Tibial nerve (tissue), 4 donors: ENCODE measurements around the gene WRAP73. TPM values are rescaled to one million over a fixed set of nuclear protein-coding genes. Genes with fewer than 3 reads are reported as not detected.
A peak's percentile ranks its signal among the peaks of the same experiment; 100 is the strongest.
"Not testable (repeated sequence)": the region's sequence is repeated elsewhere in the genome, so short reads cannot be mapped to it uniquely, and the experiment has no call there.

Source experiments
- DNase-seq, 2 donors: peaks; one replicate each; pipeline ENCODE4 v3.0.0-alpha.2; 2019; ENCODE audit warnings: low spot score in 2 of 2
- H3K27ac ChIP-seq, 4 donors: fragments of 200-600 bp; sonication (generic) in 3 of 4; one replicate each; pipeline ENCODE4 v1.5.1; 2017 to 2019; ENCODE audit warnings: mild to moderate bottlenecking in 1 of 4
- H3K27me3 ChIP-seq, 2 donors: fragments of 200-600 bp; sonication (generic) in 1 of 2; one replicate each; pipeline versions ENCODE4 v1.5.1 to v1.6.0; 2017 to 2019
- H3K36me3 ChIP-seq, 3 donors: fragments of 200-600 bp; sonication (generic); one replicate each; pipeline ENCODE4 v1.5.1; 2018 to 2019
- H3K4me1 ChIP-seq, 4 donors: fragments of 200-600 bp; sonication (generic) in 3 of 4; one replicate each; pipeline ENCODE4 v1.5.1; 2017 to 2019
- H3K4me3 ChIP-seq, 4 donors: fragments of 200-600 bp; sonication (generic) in 3 of 4; one replicate each; pipeline ENCODE4 v1.5.1; 2017 to 2019; ENCODE audit warnings: mild to moderate bottlenecking in 1 of 4, moderate library complexity in 1 of 4
- H3K9me3 ChIP-seq, 4 donors: fragments of 200-600 bp; sonication (generic) in 3 of 4; one replicate each; pipeline ENCODE4 v1.5.1; 2017 to 2019
- CTCF ChIP-seq, 5 experiments: fragments of 200-600 bp in 3 of 5; fragments of 450-650 bp in 2 of 5; sonication (generic) in 3 of 5; IDR thresholded peaks; one replicate each; pipeline ENCODE4 v1.5.1; 2016 to 2019; ENCODE audit warnings: antibody characterized with exemption in 5 of 5, mild to moderate bottlenecking in 3 of 5, moderate library complexity in 2 of 5
- EP300 ChIP-seq, 2 donors: sonication (generic); formaldehyde crosslinking; IDR thresholded peaks; one replicate each; pipeline ENCODE4 v1.6.1; 2017; ENCODE audit warnings: antibody characterized with exemption in 2 of 2, mild to moderate bottlenecking in 1 of 2
- POLR2A ChIP-seq, 2 donors: fragments of 450-650 bp; IDR thresholded peaks; one replicate each; pipeline ENCODE4 v1.6.1; 2017; ENCODE audit warnings: antibody characterized with exemption in 2 of 2, mild to moderate bottlenecking in 2 of 2, moderate library complexity in 2 of 2
- WGBS, 2 donors: methylation state at CpG; one replicate each; pipeline ENCODE4 v1.1.5; 2018; 5-methylcytosine and 5-hydroxymethylcytosine counted together
- total RNA-seq, 4 donors: library from RNA; depleted of rRNA; stranded (reverse); fragments of >200 nt; gene quantifications; one replicate each; pipeline ENCODE4 v1.1.0, GENCODE V29; 2016

WRAP73 gene
- total RNA-seq, 4 donors from 2014 or later, result 11.1 to 17.1 (median 12.9) TPM

GRCh38 chr1:3625151-3625907, 24.6 kb downstream of the WRAP73 start:
- H3K27me3 ChIP-seq, result no peaks in the 10 kb centered on the region
- peak overlapping the region; percentile 58 to 94 (median 85) for H3K4me3 ChIP-seq
- TF ChIP-seq POLR2A (IDR thresholded peaks at IDR 0.05) (no peak), CTCF (IDR thresholded peaks at IDR 0.05) (no peak), EP300 (IDR thresholded peaks at IDR 0.05) (no peak)
- H3K36me3 ChIP-seq, result peaks cover 2 to 38% (median 22%) of the 10 kb centered on the region in 3 donors
- DNase-seq, result no peak
- H3K27ac ChIP-seq, result peak overlapping the region; percentile 57 to 91 (median 83)
- H3K9me3 ChIP-seq, result no peaks in the 10 kb centered on the region
- H3K4me1 ChIP-seq, result peaks cover 0 to 42% (median 22%) of the 10 kb centered on the region in 4 donors
- whole genome bisulfite sequencing, 2 donors, result 8% methylated on average over 23 to 28 of the region's 71 CpGs

- TF ChIP-seq CTCF (IDR thresholded peaks at IDR 0.05) (peak in 1 of 5 experiments; percentile 30), EP300 (IDR thresholded peaks at IDR 0.05) (peak; percentile 83 to 86), POLR2A (IDR thresholded peaks at IDR 0.05) (peak; percentile 52 to 70)
- WGBS, 2 donors, result 0 to 1% methylated on average over 31 to 84 of the region's 108 CpGs
Measured at GRCh38 chr1:3624200-3625136, 25.4 kb downstream of the WRAP73 start, which contains the start of gene TPRG1L. TSS of gene TPRG1L (plus strand) at chr1:3625015. CDS start at chr1:3625073, 58 bp downstream.

GRCh38 chr1:3623441-3624199, 26.3 kb downstream of the WRAP73 start:
- TF ChIP-seq POLR2A (IDR thresholded peaks at IDR 0.05), result no peak
- no peaks in the 10 kb centered on the region for H3K9me3 ChIP-seq
- no peaks in the 10 kb centered on the region for H3K27me3 ChIP-seq
- peak overlapping the region in 2 of 4 donors; percentile 68 to 88 for H3K27ac ChIP-seq
- 29% methylated on average over 22 to 23 of the region's 23 CpGs for WGBS, 2 donors
- peak overlapping the region; percentile 71 to 94 (median 85) for H3K4me3 ChIP-seq
- H3K36me3 ChIP-seq, result peaks cover under 1 to 21% (median 12%) of the 10 kb centered on the region in 3 donors
- peaks cover 2 to 51% (median 22%) of the 10 kb centered on the region in 4 donors for H3K4me1 ChIP-seq
- DNase-seq, result no peak

More at GRCh38 chr1:3624200-3625136, 25.4 kb downstream of the WRAP73 start, which contains the start of gene TPRG1L:
- H3K9me3 ChIP-seq, result no peaks in the 10 kb centered on the region
- DNase-seq, result peak; percentile 98
- H3K27me3 ChIP-seq, result no peaks in the 10 kb centered on the region
- peaks cover 2 to 29% (median 16%) of the 10 kb centered on the region in 3 donors for H3K36me3 ChIP-seq
- H3K4me1 ChIP-seq, result peaks cover 0 to 42% (median 22%) of the 10 kb centered on the region in 4 donors
- peak within 1 kb of the TSS; percentile 71 to 94 (median 85) for H3K4me3 ChIP-seq
- peak within 1 kb of the TSS; percentile 57 to 91 (median 83) for H3K27ac ChIP-seq

GRCh38 chr1:3622102-3622501, 27.8 kb downstream of the WRAP73 start:
- H3K9me3 ChIP-seq, DNase-seq, H3K27ac ChIP-seq, H3K36me3 ChIP-seq, H3K27me3 ChIP-seq, H3K4me3 ChIP-seq: not testable (repeated sequence)
- WGBS, 2 donors, result 74 to 84% methylated on average over 9 of the region's 9 CpGs
- H3K4me1 ChIP-seq, result peaks cover 3 to 53% (median 22%) of the 10 kb centered on the region in 4 donors

GRCh38 chr1:3621151-3621671, 28.7 kb downstream of the WRAP73 start:
- not testable (repeated sequence) for H3K9me3 ChIP-seq, H3K27me3 ChIP-seq, DNase-seq, H3K36me3 ChIP-seq, H3K4me3 ChIP-seq, H3K27ac ChIP-seq
- peak; percentile 38 to 64 (median 55) for TF ChIP-seq CTCF (IDR thresholded peaks at IDR 0.05)
- 25 to 27% methylated on average over 15 of the region's 15 CpGs for WGBS, 2 donors
- peaks cover 3 to 47% (median 21%) of the 10 kb centered on the region in 4 donors for H3K4me1 ChIP-seq
